Tibial artery (tissue), 4 donors: ENCODE measurements around the gene OR2H2.

Experiments used
- DNase-seq, 2 donors: peaks; one replicate each; pipeline ENCODE4 v3.0.0-alpha.2; 2019
- H3K27ac ChIP-seq, 2 donors: fragments of 200-600 bp; sonication (generic) in 1 of 2; 1 replicate in 1 of 2; 2 replicates in 1 of 2; pipeline ENCODE4 v1.5.1; 2018 to 2019; ENCODE audit warnings: mild to moderate bottlenecking in 1 of 2
- H3K27me3 ChIP-seq, 2 donors: fragments of 200-600 bp; sonication (generic) in 1 of 2; one replicate each; pipeline versions ENCODE4 v1.5.1 to v1.6.0; 2016 to 2019
- H3K36me3 ChIP-seq, 3 donors: fragments of 200-600 bp; sonication (generic) in 2 of 3; one replicate each; pipeline ENCODE4 v1.5.1; 2016 to 2019; ENCODE audit warnings: mild to moderate bottlenecking in 2 of 3
- H3K4me1 ChIP-seq, 4 donors: fragments of 200-600 bp; sonication (generic) in 2 of 4; 1 replicate in 3 of 4; 2 replicates in 1 of 4; pipeline ENCODE4 v1.5.1; 2016 to 2019
- H3K4me3 ChIP-seq, 2 donors: fragments of 200-600 bp; sonication (generic) in 1 of 2; 1 replicate in 1 of 2; 2 replicates in 1 of 2; pipeline ENCODE4 v1.5.1; 2018 to 2019; ENCODE audit warnings: mild to moderate bottlenecking in 2 of 2
- H3K9me3 ChIP-seq, 3 donors: fragments of 200-600 bp; sonication (generic) in 1 of 3; one replicate each; pipeline ENCODE4 v1.5.1; 2016 to 2019
- intact Hi-C: fragments of 100-400 bp; cut with DNase I; formaldehyde crosslinking; loops from one replicate; pipeline ENCODE4 v1.15.0; 2023; ENCODE audit warnings: low total_unique reads
- TF ChIP-seq, protein P1 (sequence below), 2 experiments: fragments of 200-600 bp in 1 of 2; fragments of 450-650 bp in 1 of 2; IDR thresholded peaks; one replicate each; pipeline ENCODE4 v1.5.1; 2017 to 2019; ENCODE audit warnings: antibody characterized with exemption in 2 of 2, mild to moderate bottlenecking in 1 of 2, moderate library complexity in 1 of 2

The OR2H2 gene

DNA sequence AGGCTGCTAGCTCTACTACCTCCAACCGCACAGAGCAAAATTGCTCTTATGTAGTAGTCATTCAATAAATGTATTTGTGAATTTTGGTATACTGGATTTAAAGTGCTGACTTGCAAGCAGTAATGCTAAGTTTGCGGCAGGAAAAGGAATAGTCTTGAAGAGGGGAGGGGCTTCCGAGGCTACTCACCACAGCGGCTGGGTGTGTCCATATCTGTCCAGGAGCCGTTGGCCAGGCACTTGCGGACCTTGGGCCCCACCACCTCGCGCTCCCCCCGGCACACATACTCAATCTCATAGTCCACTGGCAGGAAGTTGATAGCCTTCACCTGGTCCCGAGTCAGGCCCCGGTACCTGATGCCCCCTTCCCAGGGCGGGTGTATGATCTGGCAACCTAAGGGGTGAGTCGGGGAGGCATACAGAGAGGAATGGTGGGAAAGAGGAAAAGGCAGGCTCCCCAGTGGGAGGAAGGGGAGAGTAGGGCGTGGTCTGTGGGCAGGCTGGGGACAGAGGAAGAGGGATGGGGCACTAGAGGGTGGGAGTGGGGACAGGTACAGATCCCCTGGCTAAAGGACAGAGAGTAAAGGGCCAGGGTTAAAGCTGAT is 46.4 kb downstream of the OR2H2 start:
- Histone ChIP-seq H3K27ac (no peak overlapping the region), H3K4me3 (peak overlapping the region in 1 of 2 donors; percentile 85), H3K9me3 (no peaks in the 10 kb centered on the region), H3K27me3 (no peaks in the 10 kb centered on the region), H3K4me1 (peaks cover 0 to 35% (median 28%) of the 10 kb centered on the region in 4 donors), H3K36me3 (no peaks in the 10 kb centered on the region)
- intact Hi-C loops, result no loop called here
- no peak for DNase-seq
- TF ChIP-seq, protein P1, sequence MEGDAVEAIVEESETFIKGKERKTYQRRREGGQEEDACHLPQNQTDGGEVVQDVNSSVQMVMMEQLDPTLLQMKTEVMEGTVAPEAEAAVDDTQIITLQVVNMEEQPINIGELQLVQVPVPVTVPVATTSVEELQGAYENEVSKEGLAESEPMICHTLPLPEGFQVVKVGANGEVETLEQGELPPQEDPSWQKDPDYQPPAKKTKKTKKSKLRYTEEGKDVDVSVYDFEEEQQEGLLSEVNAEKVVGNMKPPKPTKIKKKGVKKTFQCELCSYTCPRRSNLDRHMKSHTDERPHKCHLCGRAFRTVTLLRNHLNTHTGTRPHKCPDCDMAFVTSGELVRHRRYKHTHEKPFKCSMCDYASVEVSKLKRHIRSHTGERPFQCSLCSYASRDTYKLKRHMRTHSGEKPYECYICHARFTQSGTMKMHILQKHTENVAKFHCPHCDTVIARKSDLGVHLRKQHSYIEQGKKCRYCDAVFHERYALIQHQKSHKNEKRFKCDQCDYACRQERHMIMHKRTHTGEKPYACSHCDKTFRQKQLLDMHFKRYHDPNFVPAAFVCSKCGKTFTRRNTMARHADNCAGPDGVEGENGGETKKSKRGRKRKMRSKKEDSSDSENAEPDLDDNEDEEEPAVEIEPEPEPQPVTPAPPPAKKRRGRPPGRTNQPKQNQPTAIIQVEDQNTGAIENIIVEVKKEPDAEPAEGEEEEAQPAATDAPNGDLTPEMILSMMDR (IDR thresholded peaks at IDR 0.05), result no peak

DNA sequence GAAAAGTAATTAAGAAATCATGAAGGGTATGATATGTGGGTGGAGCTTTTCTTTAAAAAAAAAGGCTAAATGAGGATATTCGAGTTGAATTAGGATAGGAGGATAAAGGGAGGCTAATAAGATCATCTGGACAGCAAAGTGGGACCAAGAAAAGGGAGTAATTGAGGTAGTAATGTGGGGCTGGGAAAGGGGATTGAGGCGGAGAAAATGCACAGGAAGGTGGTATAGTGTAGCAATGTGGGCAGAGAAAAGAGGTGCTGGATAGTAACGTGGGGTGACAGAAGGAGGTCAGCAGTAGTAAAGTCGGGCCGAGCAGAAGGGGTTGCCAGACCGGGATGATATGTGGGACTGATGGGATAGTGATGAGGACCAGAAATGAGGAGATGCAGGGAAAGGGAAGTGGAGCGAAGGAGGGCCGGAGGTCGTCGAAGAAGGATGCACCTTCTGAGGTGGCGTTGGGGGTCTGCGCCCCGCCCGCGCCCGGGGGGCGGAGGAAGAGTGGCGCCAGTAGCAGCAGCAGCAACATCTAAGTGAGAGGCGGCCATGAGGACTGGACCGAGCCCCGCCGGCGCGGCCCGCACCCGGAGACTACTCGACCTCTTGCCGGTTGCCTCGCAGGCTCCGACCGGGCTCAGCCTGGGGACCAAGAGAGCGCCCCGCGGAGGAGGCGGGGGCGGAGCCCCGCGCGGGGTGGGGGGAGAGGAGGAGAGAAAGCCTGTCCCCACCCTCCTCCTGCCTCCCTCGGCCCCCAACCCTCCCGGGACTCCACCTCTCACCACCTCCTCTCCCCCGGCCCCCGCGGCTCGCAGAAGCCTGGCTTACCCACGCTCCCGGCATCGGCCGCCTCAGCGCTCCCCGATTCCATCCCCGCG is 47.2 kb downstream of the OR2H2 start:
- Histone ChIP-seq H3K27me3 (no peaks in the 10 kb centered on the region), H3K9me3 (no peaks in the 10 kb centered on the region), H3K27ac (peak overlapping the region; percentile 71 to 82), H3K4me1 (peaks cover 0 to 34% (median 25%) of the 10 kb centered on the region in 4 donors), H3K36me3 (no peaks in the 10 kb centered on the region), H3K4me3 (peak overlapping the region; percentile 83 to 85)
- DNase-seq, result peak; percentile 62 to 83
- TF ChIP-seq, protein P1 (IDR thresholded peaks at IDR 0.05), result no peak
- intact Hi-C loops, result loop anchor here (2.0 kb wide), 1 partner anchor 499 kb away; no protein-coding TSS in a partner anchor

DNA sequence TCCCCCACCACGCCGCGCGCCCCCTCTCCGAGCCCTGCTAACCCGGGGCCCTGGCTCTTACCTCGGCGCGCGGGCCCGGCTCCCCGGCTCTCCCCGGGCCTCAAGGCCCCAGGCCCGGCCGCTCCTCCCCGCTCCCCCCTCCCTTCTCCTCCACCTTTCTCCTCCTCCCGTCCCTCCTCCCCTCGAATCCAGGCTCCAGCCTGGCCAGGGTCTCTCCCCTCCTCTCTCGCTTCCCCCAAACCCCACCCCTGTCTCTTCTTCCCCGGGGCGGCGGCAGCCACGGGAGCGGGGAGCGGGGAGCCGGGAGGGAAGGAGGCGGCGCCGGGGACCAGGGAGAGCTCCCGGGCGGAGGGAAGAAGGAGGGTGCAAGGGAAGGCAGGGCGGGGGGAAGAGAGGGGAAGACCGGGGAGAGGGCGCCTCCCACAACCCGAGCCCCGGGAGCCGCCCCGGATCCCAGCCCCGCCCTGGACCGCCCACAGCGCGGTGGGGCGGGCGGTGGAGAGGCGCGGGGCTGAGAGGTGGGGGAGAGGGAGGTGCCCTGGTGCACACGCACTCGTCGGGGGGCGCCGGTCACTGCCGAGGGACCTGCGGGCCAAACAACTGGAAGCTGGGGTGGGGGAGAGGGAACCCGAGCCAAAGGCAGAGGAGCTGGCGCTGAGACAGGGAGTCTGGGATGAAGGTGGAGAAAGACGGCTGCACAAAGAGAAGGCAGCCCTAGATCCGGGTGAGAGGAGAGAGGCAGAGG is 48.0 kb downstream of the OR2H2 start, which contains the start of gene GABBR1:
Gene GABBR1, minus strand, starts transcription at position 395 of the 745 bp plus-strand sequence. CDS start 798 bp downstream, outside the sequence.
- H3K27ac ChIP-seq, result peak within 1 kb of the TSS; percentile 71 to 82
- intact Hi-C loops, result loop anchor here (2.0 kb wide), 1 partner anchor 498 kb away; no protein-coding TSS in a partner anchor
- peak within 1 kb of the TSS; percentile 83 to 85 for H3K4me3 ChIP-seq
- peak; percentile 87 to 96 for DNase-seq
- H3K36me3 ChIP-seq, result no peaks in the 10 kb centered on the region
- H3K9me3 ChIP-seq, result no peaks in the 10 kb centered on the region
- H3K27me3 ChIP-seq, result no peaks in the 10 kb centered on the region
- H3K4me1 ChIP-seq, result peaks cover 0 to 28% (median 18%) of the 10 kb centered on the region in 4 donors
- TF ChIP-seq, protein P1 (IDR thresholded peaks at IDR 0.05), result no peak

DNA sequence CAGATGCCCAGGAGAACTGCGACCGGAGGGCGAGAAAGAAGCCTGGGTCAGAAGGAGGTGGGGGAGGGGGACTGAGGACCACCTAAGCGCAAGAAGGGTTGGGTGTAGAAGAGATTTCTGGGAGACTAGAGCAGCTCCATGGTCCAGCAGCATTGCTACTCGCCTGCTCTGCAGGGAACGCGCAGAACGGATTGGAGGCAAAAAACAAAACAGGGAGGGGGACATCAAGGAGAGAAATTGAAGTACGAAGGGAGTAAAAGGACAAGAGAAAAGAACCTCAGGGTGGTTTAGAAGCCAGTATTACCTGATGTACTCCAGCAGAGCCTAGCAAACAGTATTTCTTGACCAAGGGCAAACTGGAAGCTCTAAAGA is 48.6 kb downstream of the OR2H2 start:
- intact Hi-C loops, result loop anchor here (2.0 kb wide), 1 partner anchor 497 kb away; no protein-coding TSS in a partner anchor
- Histone ChIP-seq H3K27ac (peak overlapping the region; percentile 71 to 82), H3K4me1 (peaks cover 0 to 26% (median 17%) of the 10 kb centered on the region in 4 donors), H3K4me3 (peak overlapping the region; percentile 83 to 85), H3K36me3 (no peaks in the 10 kb centered on the region), H3K27me3 (no peaks in the 10 kb centered on the region), H3K9me3 (no peaks in the 10 kb centered on the region)
- TF ChIP-seq, protein P1 (IDR thresholded peaks at IDR 0.05), result no peak
- no peak for DNase-seq

DNA sequence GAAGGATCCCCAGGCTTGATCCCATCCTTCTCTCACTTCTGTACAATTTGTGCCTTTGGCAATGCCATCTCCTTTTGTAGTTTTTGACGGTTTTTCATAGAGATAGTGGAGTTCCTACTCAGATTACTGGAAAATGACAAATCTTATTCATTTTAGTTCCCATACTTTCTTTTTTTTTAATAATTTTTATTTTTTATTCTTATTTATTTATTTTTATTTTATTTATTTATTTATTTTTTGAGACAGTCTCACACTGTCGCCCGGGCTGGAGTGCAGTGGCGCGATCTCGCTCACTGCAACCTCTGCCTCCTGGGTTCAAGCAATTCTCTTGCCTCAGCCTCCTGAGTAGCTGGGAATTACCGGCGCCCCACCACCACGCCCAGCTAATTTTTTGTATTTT is 52.3 kb downstream of the OR2H2 start:
- Histone ChIP-seq H3K36me3 (no peaks in the 10 kb centered on the region), H3K4me3 (no peak overlapping the region), H3K27me3 (no peaks in the 10 kb centered on the region), H3K9me3 (no peaks in the 10 kb centered on the region), H3K4me1 (peaks cover 0 to 3% (median 0%) of the 10 kb centered on the region in 4 donors), H3K27ac (no peak overlapping the region)
- intact Hi-C loops, result no loop called here
- DNase-seq, result no peak
- TF ChIP-seq, protein P1 (IDR thresholded peaks at IDR 0.05), result no peak
